ENCODE data around the gene TTC39A. TPM values are rescaled to one million over a fixed set of nuclear protein-coding genes. Genes with fewer than 3 reads are reported as not detected.

TTC39A gene
- total and polyA plus RNA-seq, 2 of the 13 experiments (the other 11 are each of a cell fraction or from before 2014, with no cell fraction given) = 0.33 to 1.5 TPM

DNA sequence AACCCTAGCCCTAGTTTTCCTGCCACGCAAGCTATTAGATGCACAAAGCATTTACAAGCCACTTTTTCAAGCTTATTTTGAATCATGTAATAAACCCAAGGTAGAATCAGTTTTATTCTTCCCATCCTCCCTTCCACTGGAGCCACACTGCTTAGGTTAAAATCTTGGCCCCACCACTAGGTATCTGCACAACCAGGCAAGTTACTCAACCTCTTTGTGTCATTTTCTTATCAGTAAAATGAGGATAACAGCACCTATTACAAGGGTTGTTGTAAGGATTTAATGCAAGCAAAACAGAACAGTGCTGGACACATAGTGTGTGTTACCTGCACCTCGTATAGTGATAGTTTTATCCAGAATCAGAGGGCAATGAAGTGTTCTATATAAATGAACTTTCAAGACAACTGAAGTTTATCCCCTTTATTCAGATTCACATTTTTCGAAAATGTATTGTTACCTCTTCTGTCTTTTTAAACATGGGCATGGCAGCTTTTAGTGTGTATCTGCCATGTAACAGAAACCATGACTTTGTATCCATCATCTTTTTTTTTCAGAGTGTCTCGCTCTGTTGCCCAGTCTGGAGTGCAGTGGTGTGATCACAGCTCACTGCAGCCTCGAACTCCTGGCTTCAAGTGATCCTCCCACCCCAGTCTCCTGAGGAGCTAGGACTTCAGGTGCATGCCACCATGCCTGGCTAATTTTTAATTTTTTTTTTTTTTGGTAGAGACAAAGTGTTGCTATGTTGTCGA lies 17.2 kb upstream of the TTC39A start:
- H3K4me2 ChIP-seq (ENCODE audit: low read depth, low read length) = no peak overlapping the region
- no peaks in the 10 kb centered on the region for H3K9me3 ChIP-seq (ENCODE audit: low read length)
- no peaks in the 10 kb centered on the region for H3K36me3 ChIP-seq (replicated peaks in 1 of 2; ENCODE audit: control insufficient read depth in 1 of 2, insufficient read depth in 2 of 2, low read length in 2 of 2)
- ChIA-PET CTCF (ENCODE audit: low intra/inter-chr PET ratio, low total read pairs) (no interaction called here), POLR2A (interaction anchor here (1.6 kb wide), 1 partner anchor 11 kb away, joined by 3 read pairs; no protein-coding TSS in a partner anchor)
- H2AFZ ChIP-seq (ENCODE audit: low read length) = no peak overlapping the region
- H4K20me1 ChIP-seq (ENCODE audit: insufficient read depth, low read length) = no peaks in the 10 kb centered on the region
- TF ChIP-seq, protein P1, sequence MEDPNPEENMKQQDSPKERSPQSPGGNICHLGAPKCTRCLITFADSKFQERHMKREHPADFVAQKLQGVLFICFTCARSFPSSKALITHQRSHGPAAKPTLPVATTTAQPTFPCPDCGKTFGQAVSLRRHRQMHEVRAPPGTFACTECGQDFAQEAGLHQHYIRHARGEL (CRISPR knock-in tag; IDR thresholded peaks at IDR 0.05) = no peak
- TF ChIP-seq, protein P2, sequence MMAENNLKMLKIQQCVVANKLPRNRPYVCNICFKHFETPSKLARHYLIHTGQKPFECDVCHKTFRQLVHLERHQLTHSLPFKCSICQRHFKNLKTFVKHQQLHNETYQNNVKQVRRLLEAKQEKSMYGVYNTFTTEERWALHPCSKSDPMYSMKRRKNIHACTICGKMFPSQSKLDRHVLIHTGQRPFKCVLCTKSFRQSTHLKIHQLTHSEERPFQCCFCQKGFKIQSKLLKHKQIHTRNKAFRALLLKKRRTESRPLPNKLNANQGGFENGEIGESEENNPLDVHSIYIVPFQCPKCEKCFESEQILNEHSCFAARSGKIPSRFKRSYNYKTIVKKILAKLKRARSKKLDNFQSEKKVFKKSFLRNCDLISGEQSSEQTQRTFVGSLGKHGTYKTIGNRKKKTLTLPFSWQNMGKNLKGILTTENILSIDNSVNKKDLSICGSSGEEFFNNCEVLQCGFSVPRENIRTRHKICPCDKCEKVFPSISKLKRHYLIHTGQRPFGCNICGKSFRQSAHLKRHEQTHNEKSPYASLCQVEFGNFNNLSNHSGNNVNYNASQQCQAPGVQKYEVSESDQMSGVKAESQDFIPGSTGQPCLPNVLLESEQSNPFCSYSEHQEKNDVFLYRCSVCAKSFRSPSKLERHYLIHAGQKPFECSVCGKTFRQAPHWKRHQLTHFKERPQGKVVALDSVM (CRISPR knock-in tag; IDR thresholded peaks at IDR 0.05) = no peak
- no peak overlapping the region for H3K27ac ChIP-seq (ENCODE audit: extremely low read length, insufficient read depth, low read length)
- no peak for ATAC-seq
- H3K79me2 ChIP-seq (ENCODE audit: insufficient read depth, low read length) = no peaks in the 10 kb centered on the region
- no peak for FAIRE-seq
- intact Hi-C loops (cut with micrococcal nuclease; ENCODE audit: unreplicated experiment) (no loop called here), in situ Hi-C loops (cut with HindIII; ENCODE audit: extremely low pct_ligation_motif_present, low pct_unique_long_range_greater_than_20kb) (no loop called here)
- H3K4me1 ChIP-seq (ENCODE audit: insufficient read depth, low read length) = peaks cover 24% of the 10 kb centered on the region
- no peak for DNase-seq (ENCODE audit: low spot score)
- no peak overlapping the region for H3K4me3 ChIP-seq (replicated peaks in 1 of 3; ENCODE audit: insufficient read depth in 1 of 3, low read depth in 2 of 3, low read length in 3 of 3)
- H3K9ac ChIP-seq (ENCODE audit: insufficient read depth, low read depth, low read length) = no peak overlapping the region
- no TSS peak for BruUV-seq (replicated peaks)
- 58% methylated on average over 6 of the region's 6 CpGs for WGBS (ENCODE audit: low lambda C conversion rate)
- peaks cover 5 to 30% of the 10 kb centered on the region in 2 experiments; a peak in 4 of 5 replicates for H3K27me3 ChIP-seq (ENCODE audit: control insufficient read depth in 1 of 2, insufficient read depth in 2 of 2, low read length in 2 of 2)
